HEK293 (cell line): ENCODE results near the gene GALNT6.

ENCODE experiments used
- CTCF ChIA-PET: fragments of 350-600 bp; formaldehyde crosslinking; extraction: SDS; loops from one replicate; lab custom pipeline; 2021; ENCODE audit warnings: antibody characterized with exemption; lab: Yijun Ruan, JAX
- POLR2A ChIA-PET: fragments of 300-600 bp; formaldehyde crosslinking; extraction: SDS; loops from one replicate; lab custom pipeline; 2020; ENCODE audit warnings: antibody characterized with exemption, inconsistent platforms; lab: Yijun Ruan, JAX
- H3K27ac ChIP-seq: fragments of 200-500 bp; sonication (Bioruptor generic); 2 replicates; pipeline ENCODE4 v1.5.1; 2014; ENCODE audit warnings: low read depth, low read length, control low read depth, inconsistent platforms; ENCODE audit errors: extremely low read depth
- H3K36me3 ChIP-seq, 2 experiments: fragments of 200-500 bp in 1 of 2; sonication (Bioruptor generic) in 1 of 2; 1 replicate in 1 of 2; 2 replicates in 1 of 2; pipeline ENCODE4 v1.5.1; 2014 to 2017; ENCODE audit warnings: inconsistent platforms in 2 of 2, low read length in 2 of 2; ENCODE audit not compliant: control insufficient read depth in 2 of 2, insufficient read depth in 1 of 2
- H3K4me1 ChIP-seq: fragments of 200-500 bp; sonication (Bioruptor generic); 2 replicates; pipeline ENCODE4 v1.5.1; 2014; ENCODE audit warnings: mild to moderate bottlenecking, low read length, inconsistent platforms; ENCODE audit not compliant: control insufficient read depth, insufficient read depth
- H3K4me3 ChIP-seq: 2 replicates; pipeline ENCODE4 v1.5.1; 2011; ENCODE audit warnings: low read depth, mild to moderate bottlenecking, control low read depth, low read length, moderate library complexity
- H3K9me3 ChIP-seq: fragments of 200-500 bp; sonication (Bioruptor generic); 2 replicates; pipeline ENCODE4 v1.5.1; 2014; ENCODE audit warnings: low read depth, low read length, inconsistent platforms; ENCODE audit not compliant: control insufficient read depth, insufficient read depth
- BCL11B ChIP-seq: fragments of 450-650 bp; formaldehyde crosslinking; IDR thresholded peaks from 2 replicates; pipeline ENCODE4 v1.5.1; 2016; ENCODE audit warnings: low read depth, missing biosample characterization, missing genetic modification characterization
- HOXA7 ChIP-seq: sonication (generic); formaldehyde crosslinking; IDR thresholded peaks from 2 replicates; pipeline ENCODE4 v1.8.1; 2022; ENCODE audit warnings: missing genetic modification reagents, borderline replicate concordance
- HOXD13 ChIP-seq: sonication (generic); formaldehyde crosslinking; IDR thresholded peaks from 2 replicates; pipeline ENCODE4 v1.8.0; 2022; ENCODE audit warnings: missing genetic modification reagents, borderline replicate concordance
- KLF16 ChIP-seq: fragments of 450-650 bp; formaldehyde crosslinking; IDR thresholded peaks from 2 replicates; pipeline ENCODE4 v1.5.1; 2017; ENCODE audit warnings: missing biosample characterization, missing genetic modification characterization
- KLF17 ChIP-seq: fragments of 450-650 bp; formaldehyde crosslinking; IDR thresholded peaks from 2 replicates; pipeline ENCODE4 v1.5.1; 2016; ENCODE audit warnings: missing biosample characterization, missing genetic modification characterization
- PATZ1 ChIP-seq: fragments of 450-650 bp; formaldehyde crosslinking; IDR thresholded peaks from 2 replicates; pipeline ENCODE4 v1.5.1; 2016; ENCODE audit warnings: missing biosample characterization, missing genetic modification characterization
- PRDM1 ChIP-seq: fragments of 450-650 bp; formaldehyde crosslinking; IDR thresholded peaks from 2 replicates; pipeline ENCODE4; 2016; ENCODE audit warnings: missing biosample characterization, missing genetic modification characterization
- PRDM10 ChIP-seq: fragments of 450-650 bp; formaldehyde crosslinking; IDR thresholded peaks from 2 replicates; pipeline ENCODE4 v1.5.1; 2016; ENCODE audit warnings: missing biosample characterization, missing genetic modification characterization
- ZBTB17 ChIP-seq: fragments of 450-650 bp; formaldehyde crosslinking; IDR thresholded peaks from 2 replicates; pipeline ENCODE4 v1.5.1; 2016; ENCODE audit warnings: missing biosample characterization, missing genetic modification characterization
- ZBTB20 ChIP-seq: fragments of 450-650 bp; formaldehyde crosslinking; IDR thresholded peaks from 2 replicates; pipeline ENCODE4 v1.5.1; 2016; ENCODE audit warnings: missing biosample characterization, missing genetic modification characterization
- ZBTB21 ChIP-seq: fragments of 450-650 bp; formaldehyde crosslinking; IDR thresholded peaks from 2 replicates; pipeline ENCODE4 v1.5.1; 2017; ENCODE audit warnings: missing biosample characterization, missing genetic modification characterization
- ZBTB8A ChIP-seq: fragments of 450-650 bp; formaldehyde crosslinking; IDR thresholded peaks from 2 replicates; pipeline ENCODE4 v1.5.1; 2016; ENCODE audit warnings: missing biosample characterization, missing genetic modification characterization
- ZFP3 ChIP-seq: fragments of 450-650 bp; formaldehyde crosslinking; IDR thresholded peaks from 2 replicates; pipeline ENCODE4 v1.5.1; 2016; ENCODE audit warnings: low read depth, missing biosample characterization, missing genetic modification characterization
- ZNF138 ChIP-seq: fragments of 450-650 bp; formaldehyde crosslinking; IDR thresholded peaks from 2 replicates; pipeline ENCODE4 v1.5.1; 2016; ENCODE audit warnings: missing biosample characterization, missing genetic modification characterization, borderline replicate concordance
- ZNF140 ChIP-seq: fragments of 450-650 bp; formaldehyde crosslinking; IDR thresholded peaks from 2 replicates; pipeline ENCODE4 v1.5.1; 2016; ENCODE audit warnings: missing biosample characterization, missing genetic modification characterization
- ZNF26 ChIP-seq: fragments of 450-650 bp; formaldehyde crosslinking; IDR thresholded peaks from 2 replicates; pipeline ENCODE4 v1.5.1; 2016; ENCODE audit warnings: missing biosample characterization, missing genetic modification characterization
- ZNF350 ChIP-seq: fragments of 450-650 bp; formaldehyde crosslinking; IDR thresholded peaks from 2 replicates; pipeline ENCODE4 v1.5.0; 2017; ENCODE audit warnings: missing biosample characterization, mild to moderate bottlenecking, missing genetic modification characterization
- ZNF366 ChIP-seq: fragments of 450-650 bp; formaldehyde crosslinking; conservative IDR thresholded peaks from 2 replicates; pipeline ENCODE4 v1.5.1; 2016; ENCODE audit warnings: missing biosample characterization, missing genetic modification characterization
- ZNF398 ChIP-seq: fragments of 450-650 bp; formaldehyde crosslinking; IDR thresholded peaks from 2 replicates; pipeline ENCODE4 v1.5.1; 2017; ENCODE audit warnings: missing biosample characterization, missing genetic modification characterization
- ZNF558 ChIP-seq: fragments of 450-650 bp; formaldehyde crosslinking; IDR thresholded peaks from 2 replicates; pipeline ENCODE4 v1.5.1; 2016; ENCODE audit warnings: missing biosample characterization, missing genetic modification characterization
- ZNF580 ChIP-seq: fragments of 450-650 bp; formaldehyde crosslinking; IDR thresholded peaks from 2 replicates; pipeline ENCODE4 v1.5.1; 2016; ENCODE audit warnings: missing biosample characterization, missing genetic modification characterization
- ZNF600 ChIP-seq: fragments of 450-650 bp; formaldehyde crosslinking; IDR thresholded peaks from 2 replicates; pipeline ENCODE4 v1.5.1; 2016; ENCODE audit warnings: missing biosample characterization, missing genetic modification characterization
- ZNF677 ChIP-seq: fragments of 450-650 bp; IDR thresholded peaks from 2 replicates; pipeline ENCODE4 v1.5.0; 2018; ENCODE audit warnings: missing biosample characterization, mild to moderate bottlenecking, missing genetic modification characterization, moderate library complexity
- ZNF76 ChIP-seq: fragments of 450-650 bp; formaldehyde crosslinking; IDR thresholded peaks from 2 replicates; pipeline ENCODE4; 2016; ENCODE audit warnings: low read depth, missing biosample characterization, missing genetic modification characterization, borderline replicate concordance

GALNT6 gene

GRCh38 chr12:51392556-51393237 lies 1.5 kb upstream of the GALNT6 start:
- TF ChIP-seq HOXA7 (CRISPR knock-in tag) (no peak), ZNF138 (tag by site-specific recombination) (no peak), ZNF580 (tag by site-specific recombination) (no peak), PRDM1 (peak; percentile 86), ZNF600 (peak; percentile 90), ZNF366 (tag by site-specific recombination) (peak; percentile 87)
- TF ChIP-seq, all 188 proteins: peak for 3
- ChIA-PET POLR2A (interaction anchor here (4.0 kb wide), 1 partner anchor 21 kb away, joined by 31 read pairs; no protein-coding TSS in a partner anchor), CTCF (no interaction called here)
- H3K4me3 ChIP-seq = no peak overlapping the region
- no peaks in the 10 kb centered on the region for H3K9me3 ChIP-seq
- no peak overlapping the region for H3K27ac ChIP-seq
- no peaks in the 10 kb centered on the region for H3K36me3 ChIP-seq
- H3K4me1 ChIP-seq = peaks cover 7% of the 10 kb centered on the region

- ChIA-PET CTCF (no interaction called here), POLR2A (interaction anchor here (4.0 kb wide), 1 partner anchor 19 kb away, joined by 31 read pairs; no protein-coding TSS in a partner anchor)
- no peak for TF ChIP-seq ZNF558 (tag by site-specific recombination)
- TF ChIP-seq ZNF26 (tag by site-specific recombination) = no peak
- peak; percentile 89; the same call in 1 of the 2 replicates for TF ChIP-seq PRDM10
- no peak for TF ChIP-seq ZNF76
- TF ChIP-seq ZBTB17 (tag by site-specific recombination) = 0 out of 2 replicates have a peak, but pooled peaks have one; percentile 44
- no peak for TF ChIP-seq ZNF398
- TF ChIP-seq ZNF140 (tag by site-specific recombination) = no peak
- TF ChIP-seq PATZ1 = peak; percentile 77; the same call in 1 of the 2 replicates
- TF ChIP-seq ZNF350 (tag by site-specific recombination) = no peak
- TF ChIP-seq ZBTB20 (tag by site-specific recombination) = peak; percentile 97
- TF ChIP-seq KLF16 (tag by site-specific recombination) = no peak
- TF ChIP-seq ZFP3 (tag by site-specific recombination) = no peak
- TF ChIP-seq ZBTB21 (tag by site-specific recombination) = no peak
- peak; percentile 64; the same call in 1 of the 2 replicates for TF ChIP-seq ZBTB8A (tag by site-specific recombination)
- TF ChIP-seq ZNF677 = no peak
- peak; percentile 60; the same call in 1 of the 2 replicates for TF ChIP-seq ZNF600
- TF ChIP-seq HOXD13 (CRISPR knock-in tag) = no peak
- no peak for TF ChIP-seq BCL11B (tag by site-specific recombination)
- no peak for TF ChIP-seq KLF17 (tag by site-specific recombination)
- Histone ChIP-seq H3K27ac (peak overlapping the region; percentile 50; the same call in 1 of the 2 replicates), H3K4me1 (peaks cover 7% of the 10 kb centered on the region), H3K4me3 (peak overlapping the region; percentile 53), H3K9me3 (no peaks in the 10 kb centered on the region), H3K36me3 (no peaks in the 10 kb centered on the region)
Measured at GRCh38 chr12:51390891-51391282, 319 bp downstream of the GALNT6 start.
